ENCODE measurements around the gene NUDT21. TPM values are rescaled to one million over a fixed set of nuclear protein-coding genes. Genes with fewer than 3 reads are reported as not detected.
A peak's percentile ranks its signal among the peaks of the same experiment; 100 is the strongest.

The NUDT21 gene
- total RNA-seq, 1 experiment from 2014 or later, result 109 TPM

- no peak overlapping the region for H3K4me2 ChIP-seq (ENCODE audit: low read length)
- intact Hi-C loops (cut with micrococcal nuclease), result no loop called here
- no peak overlapping the region for H2AFZ ChIP-seq (ENCODE audit: low read length)
- peaks cover 3% of the 10 kb centered on the region for H3F3A ChIP-seq (ENCODE audit: low read length, unreplicated experiment)
- H4K20me1 ChIP-seq (ENCODE audit: low read length), result peaks cover 5% of the 10 kb centered on the region; the same call in 1 of the 2 replicates
- ChIA-PET CTCF (no interaction called here), POLR2A (ENCODE audit: unreplicated experiment) (no interaction called here)
- ATAC-seq (no peak), DNase-seq (peak; percentile 6)
- H3K27ac ChIP-seq (ENCODE audit: low read length), result no peak overlapping the region
- peaks cover 35% of the 10 kb centered on the region for H3K79me2 ChIP-seq (ENCODE audit: low read length)
- H3K36me3 ChIP-seq (ENCODE audit: low read depth, low read length), result no peaks in the 10 kb centered on the region; the same call in 1 of the 2 replicates
- H3K9me2 ChIP-seq (replicated peaks; ENCODE audit: low read length), result no peaks in the 10 kb centered on the region
- H3K9me3 ChIP-seq (ENCODE audit: low read length), result no peaks in the 10 kb centered on the region
- H3K9ac ChIP-seq (ENCODE audit: low read length), result no peak overlapping the region
- no peak overlapping the region for H3K4me3 ChIP-seq (ENCODE audit: low read length)
- peaks cover 22% of the 10 kb centered on the region for H3K4me1 ChIP-seq (ENCODE audit: insufficient read depth, low read length)
- no peaks in the 10 kb centered on the region for H3K27me3 ChIP-seq (ENCODE audit: low read length)
- TF ChIP-seq CTCF (conservative IDR thresholded peaks at IDR 0.05; ENCODE audit: low read depth, low read length) (no peak), EZH2 (IDR thresholded peaks at IDR 0.05; ENCODE audit: low read length, unreplicated experiment) (no peak), EZH2phosphoT487 (IDR thresholded peaks at IDR 0.05; ENCODE audit: borderline replicate concordance, low read length) (no peak)
- no TSS peak for BruUV-seq (replicated peaks)
Observed at GRCh38 chr16:56426585-56426984, 24.5 kb downstream of the NUDT21 start.

DNA sequence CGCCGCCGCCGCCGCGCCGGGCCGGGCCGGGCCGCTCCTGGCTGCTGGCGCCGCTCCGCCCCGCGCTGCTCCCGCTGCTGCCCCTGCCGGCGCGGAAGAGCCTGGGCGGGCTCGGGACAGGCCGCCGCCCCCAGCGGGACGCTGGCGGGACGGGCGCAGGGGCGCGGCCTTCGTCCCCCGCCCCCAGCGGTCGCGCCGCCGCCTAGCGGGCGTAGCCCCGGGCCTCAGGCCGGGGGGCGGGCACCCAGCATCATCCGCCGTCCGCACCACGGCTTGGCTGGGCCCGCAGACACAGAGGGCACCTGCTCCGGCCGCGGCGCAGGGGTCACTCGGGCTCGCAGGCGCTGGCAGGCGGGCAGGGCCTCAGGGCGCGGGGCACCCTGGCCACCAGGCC is 25.7 kb downstream of the NUDT21 start, which contains the start of gene AMFR:
Gene AMFR, minus strand, starts transcription at position 107 of the 394 bp plus-strand sequence. CDS start 218 bp downstream, outside the sequence.
- peak within 1 kb of the TSS; percentile 77 for H3K9ac ChIP-seq (ENCODE audit: low read length)
- H2AFZ ChIP-seq (ENCODE audit: low read length), result peak within 1 kb of the TSS; percentile 75
- H3K9me2 ChIP-seq (replicated peaks; ENCODE audit: low read length), result no peaks in the 10 kb centered on the region
- H3K36me3 ChIP-seq (ENCODE audit: low read depth, low read length), result no peaks in the 10 kb centered on the region; the same call in 1 of the 2 replicates
- H3K4me1 ChIP-seq (ENCODE audit: insufficient read depth, low read length), result peaks cover 29% of the 10 kb centered on the region
- POLR2A ChIA-PET (ENCODE audit: unreplicated experiment), result no interaction called here
- no peaks in the 10 kb centered on the region for H3K9me3 ChIP-seq (ENCODE audit: low read length)
- no peak within 1 kb of the TSS for H3K27ac ChIP-seq (ENCODE audit: low read length)
- BruUV-seq (replicated peaks), result no TSS peak
- TF ChIP-seq EZH2 (IDR thresholded peaks at IDR 0.05; ENCODE audit: low read length, unreplicated experiment), result no peak
- no peak for TF ChIP-seq EZH2phosphoT487 (IDR thresholded peaks at IDR 0.05; ENCODE audit: borderline replicate concordance, low read length)
- no peak for TF ChIP-seq CTCF (conservative IDR thresholded peaks at IDR 0.05; ENCODE audit: low read depth, low read length)
- H3K4me3 ChIP-seq (ENCODE audit: low read length), result peak within 1 kb of the TSS; percentile 69
- DNase-seq (peak; percentile 82), ATAC-seq (peak; percentile 96)
- peaks cover 15% of the 10 kb centered on the region; the same call in 1 of the 2 replicates for H4K20me1 ChIP-seq (ENCODE audit: low read length)
- CTCF ChIA-PET, result no interaction called here
- no peaks in the 10 kb centered on the region for H3K27me3 ChIP-seq (ENCODE audit: low read length)
- peak within 1 kb of the TSS; percentile 87 for H3K4me2 ChIP-seq (ENCODE audit: low read length)
- intact Hi-C loops (cut with micrococcal nuclease), result no loop called here
- H3F3A ChIP-seq (ENCODE audit: low read length, unreplicated experiment), result peaks cover 3% of the 10 kb centered on the region
- H3K79me2 ChIP-seq (ENCODE audit: low read length), result peaks cover 46% of the 10 kb centered on the region

GRCh38 chr16:56424791-56425438 is 26.2 kb downstream of the NUDT21 start:
- H3K9ac ChIP-seq (ENCODE audit: low read length), result peak overlapping the region; percentile 77
- ChIA-PET CTCF (no interaction called here), POLR2A (ENCODE audit: unreplicated experiment) (no interaction called here)
- no peak overlapping the region for H3K27ac ChIP-seq (ENCODE audit: low read length)
- TF ChIP-seq CTCF (conservative IDR thresholded peaks at IDR 0.05; ENCODE audit: low read depth, low read length) (no peak), EZH2phosphoT487 (IDR thresholded peaks at IDR 0.05; ENCODE audit: borderline replicate concordance, low read length) (no peak), EZH2 (IDR thresholded peaks at IDR 0.05; ENCODE audit: low read length, unreplicated experiment) (no peak)
- peaks cover 21% of the 10 kb centered on the region; the same call in 1 of the 2 replicates for H4K20me1 ChIP-seq (ENCODE audit: low read length)
- intact Hi-C loops (cut with micrococcal nuclease), result no loop called here
- no peak overlapping the region for H2AFZ ChIP-seq (ENCODE audit: low read length)
- BruUV-seq (replicated peaks), result no TSS peak
- peak overlapping the region; percentile 69 for H3K4me3 ChIP-seq (ENCODE audit: low read length)
- no peaks in the 10 kb centered on the region for H3K9me2 ChIP-seq (replicated peaks; ENCODE audit: low read length)
- no peaks in the 10 kb centered on the region for H3K36me3 ChIP-seq (ENCODE audit: low read depth, low read length)
- ATAC-seq (peak; percentile 38), DNase-seq (no peak)
- H3F3A ChIP-seq (ENCODE audit: low read length, unreplicated experiment), result peaks cover 3% of the 10 kb centered on the region
- H3K27me3 ChIP-seq (ENCODE audit: low read length), result no peaks in the 10 kb centered on the region
- no peaks in the 10 kb centered on the region for H3K9me3 ChIP-seq (ENCODE audit: low read length)
- peak overlapping the region; percentile 87 for H3K4me2 ChIP-seq (ENCODE audit: low read length)
- peaks cover 51% of the 10 kb centered on the region for H3K79me2 ChIP-seq (ENCODE audit: low read length)
- peaks cover 34% of the 10 kb centered on the region for H3K4me1 ChIP-seq (ENCODE audit: insufficient read depth, low read length)

Data from PC-3 (cell line).